ENCODE data around the gene TNN.
"Not testable (repeated sequence)": the region's sequence is repeated elsewhere in the genome, so short reads cannot be mapped to it uniquely, and the experiment has no call there.

Gene TNN

GRCh38 chr1:175067362-175068106, at the start of gene TNN:
Gene TNN, plus strand, starts transcription at chr1:175067833. Its CDS starts 9,586 bp downstream, at chr1:175077419.
- no peak for DNase-seq

GRCh38 chr1:175019524-175019923, 48.1 kb upstream of the TNN start:
- no peak for DNase-seq

- DNase-seq = peak; percentile 84
Observed at GRCh38 chr1:175023043-175023921, 44.4 kb upstream of the TNN start, which contains the start of gene MRPS14. Gene MRPS14, minus strand, starts transcription at chr1:175023425. Its CDS starts 17 bp downstream, at chr1:175023408.

GRCh38 chr1:175023922-175024242, 43.8 kb upstream of the TNN start:
- not testable (repeated sequence) for DNase-seq

- DNase-seq = no peak
Observed at GRCh38 chr1:175024773-175025172, 42.9 kb upstream of the TNN start.

- DNase-seq = no peak
Observed at GRCh38 chr1:175033953-175034352, 33.7 kb upstream of the TNN start.

GRCh38 chr1:175034775-175035174, 32.9 kb upstream of the TNN start:
- no peak for DNase-seq

GRCh38 chr1:175035865-175036264, 31.8 kb upstream of the TNN start:
- DNase-seq = no peak

GRCh38 chr1:175036476-175036875, 31.2 kb upstream of the TNN start:
- no peak for DNase-seq

GRCh38 chr1:175037416-175037815, 30.2 kb upstream of the TNN start:
- no peak for DNase-seq

- DNase-seq = no peak
Observed at GRCh38 chr1:175040324-175040879, 27.2 kb upstream of the TNN start.

GRCh38 chr1:175042650-175043049, 25.0 kb upstream of the TNN start:
- DNase-seq = no peak

GRCh38 chr1:175043824-175044223, 23.8 kb upstream of the TNN start:
- DNase-seq = no peak

GRCh38 chr1:175044591-175044990, 23.0 kb upstream of the TNN start:
- not testable (repeated sequence) for DNase-seq

GRCh38 chr1:175045097-175045496, 22.5 kb upstream of the TNN start:
- no peak for DNase-seq

- no peak for DNase-seq
Observed at GRCh38 chr1:175045519-175045918, 22.1 kb upstream of the TNN start.

- DNase-seq = no peak
Observed at GRCh38 chr1:175050992-175051391, 16.6 kb upstream of the TNN start.

- DNase-seq = no peak
Observed at GRCh38 chr1:175054736-175055135, 12.9 kb upstream of the TNN start.

GRCh38 chr1:175062339-175062738, 5.3 kb upstream of the TNN start:
- no peak for DNase-seq

- no peak for DNase-seq
Observed at GRCh38 chr1:175062858-175063257, 4.8 kb upstream of the TNN start.

GRCh38 chr1:175070818-175071217, 3.2 kb downstream of the TNN start:
- DNase-seq = no peak

GRCh38 chr1:175071276-175071943, 3.8 kb downstream of the TNN start:
- DNase-seq = no peak
